Activated T-cell treated with anti-CD3 and anti-CD28 coated beads for 1 hour (primary cell): Measurements from ENCODE around the gene MT1A.
A peak's percentile ranks its signal among the peaks of the same experiment; 100 is the strongest.

Source experiments
- DNase-seq: peaks from one replicate; pipeline ENCODE4 v3.0.0-alpha.2; 2020; ENCODE audit warnings: low read depth

Gene MT1A

DNA sequence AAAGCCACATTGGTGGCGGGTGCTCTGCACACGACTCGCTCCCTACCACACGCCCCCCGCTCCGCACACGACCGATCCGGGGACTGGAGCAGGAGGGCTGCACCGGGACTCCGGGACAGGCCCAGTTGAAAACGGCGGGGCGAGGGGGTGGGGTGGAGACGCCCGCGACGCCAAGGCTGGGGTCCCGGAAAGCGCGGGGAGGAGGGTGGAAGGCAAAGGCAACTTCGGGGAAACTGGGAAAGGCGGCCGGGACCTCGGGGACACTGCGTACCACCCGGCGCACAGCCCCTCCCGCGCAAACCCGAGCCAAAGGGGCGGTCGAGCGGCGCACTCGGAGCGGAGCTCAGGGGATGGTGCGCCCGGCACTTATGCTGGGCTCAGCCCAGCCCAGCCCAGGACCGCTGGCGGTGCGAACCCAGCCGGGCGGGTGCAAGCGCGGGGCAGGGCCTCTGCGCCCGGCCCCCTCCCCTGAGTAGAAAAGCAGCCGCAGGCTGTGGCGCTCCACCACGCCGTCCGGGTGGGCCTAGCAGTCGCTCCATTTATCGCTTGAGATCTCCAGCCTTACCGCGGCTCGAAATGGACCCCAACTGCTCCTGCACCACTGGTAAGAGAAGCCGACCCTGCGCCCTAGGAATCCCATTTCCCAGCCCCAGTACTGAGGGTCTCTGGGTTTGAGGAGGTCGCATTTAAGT is 6.2 kb upstream of the MT1A start, which contains the start of gene MT1M:
TSS of gene MT1M (plus strand) at position 504 of the 692 bp plus-strand sequence. CDS start at position 577, 73 bp downstream.
- DNase-seq: no peak

GRCh38 chr16:56632848-56633365 is 5.6 kb upstream of the MT1A start:
- DNase-seq: no peak

GRCh38 chr16:56633535-56633934 is 4.9 kb upstream of the MT1A start:
- no peak for DNase-seq

- no peak for DNase-seq
These were observed 3.6 kb upstream of the MT1A start for GRCh38 chr16:56634715-56635440.

GRCh38 chr16:56635441-56635967 is 3.0 kb upstream of the MT1A start:
- DNase-seq: no peak

DNA sequence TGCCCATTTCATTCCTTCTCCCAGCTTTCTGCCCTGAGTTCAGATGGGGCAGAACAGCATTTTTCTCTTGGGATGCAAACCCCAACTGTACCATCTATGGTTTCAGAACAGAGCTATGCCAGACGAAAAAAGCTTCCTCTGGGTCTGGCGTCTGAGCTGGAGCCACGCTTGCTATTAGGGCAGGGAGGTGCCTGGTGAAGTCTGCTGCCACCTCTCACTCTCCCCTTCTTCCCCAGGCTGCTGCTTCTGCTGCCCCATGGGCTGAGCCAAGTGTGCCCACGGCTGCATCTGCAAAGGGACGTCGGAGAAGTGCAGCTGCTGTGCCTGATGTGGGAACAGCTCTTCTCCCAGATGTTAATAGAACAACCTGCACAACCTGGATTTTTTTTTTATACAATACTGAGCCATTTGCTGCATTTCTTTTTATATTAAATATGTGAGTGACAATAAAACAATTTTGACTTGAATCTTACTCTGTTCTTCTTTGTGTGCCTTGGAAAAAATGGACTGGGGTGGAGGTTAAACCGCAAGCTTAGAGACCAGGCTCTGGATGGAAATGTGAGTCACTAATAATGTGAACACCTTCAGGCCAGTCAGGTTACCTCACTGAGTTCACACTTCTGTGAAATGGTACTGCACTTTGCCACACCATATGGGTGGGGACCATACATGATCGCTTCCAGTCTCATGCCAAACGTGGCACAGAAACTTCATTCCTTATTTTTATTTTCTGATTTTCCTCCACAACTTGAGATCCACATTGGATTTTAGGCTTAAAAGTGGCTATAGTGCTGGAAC is 1.7 kb upstream of the MT1A start:
- no peak for DNase-seq

GRCh38 chr16:56639045-56639444 is 579 bp downstream of the MT1A start:
- no peak for DNase-seq

GRCh38 chr16:56640076-56640475 is 1.6 kb downstream of the MT1A start:
- no peak for DNase-seq

- no peak for DNase-seq
These were observed 2.7 kb downstream of the MT1A start for GRCh38 chr16:56641166-56641565.

- DNase-seq: peak; percentile 56
These were observed 4.8 kb downstream of the MT1A start for GRCh38 chr16:56643080-56643778.

GRCh38 chr16:56643833-56644232 is 5.4 kb downstream of the MT1A start:
- no peak for DNase-seq

DNA sequence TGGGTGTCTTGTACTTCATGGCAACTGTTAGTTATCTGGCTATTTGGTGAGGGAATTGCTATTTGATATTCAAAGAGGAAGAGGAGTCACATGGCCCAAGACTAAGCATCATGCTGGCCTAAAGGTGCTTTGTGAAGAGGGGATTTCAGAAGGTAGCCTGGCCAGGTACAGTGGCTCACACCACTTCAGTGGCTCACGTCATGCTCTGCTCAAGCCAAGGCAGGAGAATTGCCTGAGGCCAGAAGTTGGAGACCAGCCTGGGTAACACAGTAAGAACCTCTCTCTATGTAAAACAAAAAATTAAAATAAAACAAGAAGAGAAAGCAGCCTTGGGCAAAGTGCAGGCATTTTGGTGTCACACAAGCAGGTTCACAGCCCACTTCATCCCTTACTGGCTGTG is 6.8 kb downstream of the MT1A start:
- DNase-seq: no peak

DNA sequence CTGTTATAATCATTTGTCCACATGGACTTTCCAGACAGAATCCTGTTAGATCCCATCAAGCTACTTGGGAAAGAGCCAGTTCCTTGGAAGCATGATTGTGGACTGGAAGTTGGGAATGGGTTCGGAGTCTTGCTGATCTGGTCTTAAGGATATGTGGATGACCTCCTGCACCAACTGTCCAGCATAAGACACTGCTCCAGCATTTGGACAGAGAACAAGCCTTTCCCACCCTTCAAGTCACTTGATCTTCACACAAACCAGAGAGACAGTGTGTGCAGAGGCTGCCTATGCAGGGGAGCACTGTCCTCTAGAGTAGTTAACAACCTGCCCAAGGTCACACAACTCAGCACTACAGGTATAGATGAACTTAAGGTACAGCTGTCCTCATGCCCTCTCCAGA is 7.4 kb downstream of the MT1A start:
- no peak for DNase-seq

- no peak for DNase-seq
These were observed 9.4 kb downstream of the MT1A start for GRCh38 chr16:56647641-56648431.

- no peak for DNase-seq
These were observed 10.8 kb downstream of the MT1A start for GRCh38 chr16:56649271-56649670.

DNA sequence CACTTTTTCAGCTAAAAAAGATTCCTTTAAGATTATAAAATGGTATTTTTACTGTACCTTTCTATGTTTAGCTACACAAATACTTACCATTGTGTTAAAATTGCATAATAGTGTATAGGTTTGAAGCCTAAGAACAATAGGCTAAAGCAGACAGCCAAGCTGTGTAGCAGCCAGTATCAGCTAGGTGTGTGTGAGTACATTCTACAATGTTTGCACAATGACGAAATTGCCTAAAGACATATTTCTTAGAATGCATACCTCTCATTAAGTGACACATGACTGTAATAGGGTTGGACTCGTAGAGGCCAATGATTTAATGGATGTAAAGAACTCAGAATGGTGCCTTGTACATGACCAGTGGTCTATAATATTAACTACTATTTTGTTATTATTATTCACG is 11.4 kb downstream of the MT1A start:
- no peak for DNase-seq

- DNase-seq: no peak
These were observed 13.1 kb downstream of the MT1A start, which contains the start of gene MT1B for GRCh38 chr16:56651586-56651985. TSS of gene MT1B (plus strand) at chr16:56651886. CDS start at chr16:56651954, 68 bp downstream.

- no peak for DNase-seq
These were observed 14.1 kb downstream of the MT1A start for GRCh38 chr16:56652600-56652999.

DNA sequence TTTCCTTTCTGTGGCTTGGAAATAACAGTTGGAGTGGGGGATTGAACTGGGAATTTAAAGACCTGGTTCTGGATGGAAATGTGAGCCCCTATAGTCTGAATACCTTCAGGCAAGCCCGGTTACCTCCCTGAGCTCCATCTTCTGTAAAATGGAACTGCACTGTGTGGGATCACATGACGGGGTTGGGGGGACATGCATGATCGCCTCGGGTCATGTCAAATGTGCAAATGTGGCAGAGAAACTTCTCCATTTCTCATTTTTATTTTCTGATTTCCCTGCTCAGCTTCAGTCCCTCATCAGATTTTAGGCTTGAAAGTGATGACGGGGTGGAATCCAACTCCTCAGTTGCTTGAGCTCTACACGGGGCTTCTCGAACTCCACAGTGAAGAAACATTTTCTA is 14.8 kb downstream of the MT1A start:
- DNase-seq: no peak

DNA sequence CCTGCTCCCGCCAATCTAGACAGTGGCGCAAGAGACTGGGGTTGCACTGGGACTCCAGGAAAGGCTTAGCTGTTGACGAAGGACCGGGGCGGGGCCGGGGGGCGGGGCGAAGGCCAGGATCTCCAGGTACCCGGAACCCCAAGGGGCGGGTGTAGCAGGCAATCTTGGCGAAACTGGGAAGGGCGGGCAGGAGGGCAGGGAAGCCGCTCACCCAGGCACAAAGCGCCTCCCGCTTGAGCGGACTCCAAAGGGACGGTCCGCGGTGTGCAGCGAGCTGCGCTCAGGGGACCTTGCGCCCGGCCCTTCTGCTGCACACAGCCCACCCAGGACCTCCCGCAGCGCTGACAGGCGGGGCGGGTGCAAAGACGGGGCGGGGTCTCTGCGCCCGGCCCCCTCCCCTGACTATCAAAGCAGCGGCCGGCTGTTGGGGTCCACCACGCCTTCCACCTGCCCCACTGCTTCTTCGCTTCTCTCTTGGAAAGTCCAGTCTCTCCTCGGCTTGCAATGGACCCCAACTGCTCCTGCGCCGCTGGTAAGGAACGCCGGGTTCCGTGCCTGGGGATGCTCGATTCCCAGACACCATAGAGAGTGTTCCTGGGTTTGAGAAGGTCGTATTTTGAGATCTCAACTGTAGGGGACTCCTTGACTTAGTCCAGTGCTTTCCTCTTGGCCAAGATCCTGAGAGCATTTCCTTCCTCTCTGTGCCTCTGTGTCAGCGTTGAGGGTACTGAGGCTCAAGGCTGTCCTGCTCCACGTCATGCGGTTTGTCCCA is 19.3 kb downstream of the MT1A start, which contains the start of gene MT1F:
TSS of gene MT1F (plus strand) at position 405 of the 772 bp plus-strand sequence. CDS start at position 505, 100 bp downstream.
- DNase-seq: peak; percentile 59
